WERI-Rb-1 (cell line): ENCODE data around the gene CADM1.

Experiments used
- DNase-seq: peaks from one replicate; pipeline ENCODE4 v3.0.0-alpha.2; 2020
- H3K27ac ChIP-seq: fragments of 250-450 bp; sonication (Bioruptor Pico); 2 replicates; pipeline ENCODE4 v1.5.1; 2020; ENCODE audit warnings: mild to moderate bottlenecking, moderate library complexity
- H3K27me3 ChIP-seq: fragments of 250-450 bp; sonication (Bioruptor Pico); 2 replicates; pipeline ENCODE4 v1.5.1; 2021; ENCODE audit warnings: mild to moderate bottlenecking, low read depth, moderate library complexity; ENCODE audit not compliant: insufficient read depth, severe bottlenecking
- H3K36me3 ChIP-seq: fragments of 250-450 bp; sonication (Bioruptor Pico); 2 replicates; pipeline ENCODE4 v1.5.1; 2020; ENCODE audit warnings: mild to moderate bottlenecking, moderate library complexity
- H3K4me3 ChIP-seq: 2 replicates; pipeline ENCODE4 v1.5.1; 2011; ENCODE audit warnings: low read depth, mild to moderate bottlenecking, control low read depth, low read length
- H3K9me3 ChIP-seq: fragments of 250-450 bp; sonication (Bioruptor Pico); 2 replicates; pipeline ENCODE4 v1.5.1; 2021; ENCODE audit warnings: mild to moderate bottlenecking, moderate library complexity; ENCODE audit not compliant: severe bottlenecking
- CTCF ChIP-seq: IDR thresholded peaks from 2 replicates; pipeline ENCODE4 v1.5.1; 2011; ENCODE audit warnings: low read depth, mild to moderate bottlenecking, control low read depth, inconsistent platforms, low read length

Gene CADM1

GRCh38 chr11:115238791-115239190 lies 265.4 kb downstream of the CADM1 start:
- Histone ChIP-seq H3K27me3 (no peaks in the 10 kb centered on the region), H3K36me3 (no peaks in the 10 kb centered on the region; the same call in 1 of the 2 replicates), H3K4me3 (no peak overlapping the region), H3K27ac (no peak overlapping the region), H3K9me3 (no peaks in the 10 kb centered on the region)
- TF ChIP-seq CTCF, result peak; percentile 42
- DNase-seq, result no peak

GRCh38 chr11:115238086-115238485 lies 266.1 kb downstream of the CADM1 start:
- Histone ChIP-seq H3K9me3 (no peaks in the 10 kb centered on the region), H3K4me3 (no peak overlapping the region), H3K27ac (no peak overlapping the region), H3K27me3 (no peaks in the 10 kb centered on the region), H3K36me3 (no peaks in the 10 kb centered on the region; the same call in 1 of the 2 replicates)
- DNase-seq, result no peak
- TF ChIP-seq CTCF, result no peak

GRCh38 chr11:115237578-115237977 lies 266.6 kb downstream of the CADM1 start:
- H3K4me3 ChIP-seq, result no peak overlapping the region
- TF ChIP-seq CTCF, result no peak
- no peaks in the 10 kb centered on the region for H3K9me3 ChIP-seq
- no peak overlapping the region for H3K27ac ChIP-seq
- H3K36me3 ChIP-seq, result no peaks in the 10 kb centered on the region; the same call in 1 of the 2 replicates
- DNase-seq, result no peak
- no peaks in the 10 kb centered on the region for H3K27me3 ChIP-seq

GRCh38 chr11:115234794-115235193 lies 269.4 kb downstream of the CADM1 start:
- Histone ChIP-seq H3K4me3 (no peak overlapping the region), H3K36me3 (no peaks in the 10 kb centered on the region; the same call in none of the 2 replicates), H3K27me3 (no peaks in the 10 kb centered on the region), H3K9me3 (no peaks in the 10 kb centered on the region), H3K27ac (no peak overlapping the region)
- DNase-seq, result no peak
- no peak for TF ChIP-seq CTCF

- no peak for DNase-seq
- Histone ChIP-seq H3K9me3 (peaks cover 9% of the 10 kb centered on the region), H3K4me3 (no peak overlapping the region), H3K27me3 (no peaks in the 10 kb centered on the region), H3K36me3 (peaks cover 13% of the 10 kb centered on the region), H3K27ac (no peak overlapping the region)
- no peak for TF ChIP-seq CTCF
Observed at GRCh38 chr11:115226556-115226955, 277.7 kb downstream of the CADM1 start.

GRCh38 chr11:115224551-115224950 lies 279.7 kb downstream of the CADM1 start:
- Histone ChIP-seq H3K27me3 (no peaks in the 10 kb centered on the region), H3K36me3 (peaks cover 13% of the 10 kb centered on the region), H3K4me3 (no peak overlapping the region), H3K9me3 (peaks cover 9% of the 10 kb centered on the region), H3K27ac (no peak overlapping the region)
- DNase-seq, result no peak
- TF ChIP-seq CTCF, result no peak
